GM18505 (cell line): ENCODE results near the gene KLHL41.
"Not testable (repeated sequence)": the region's sequence is repeated elsewhere in the genome, so short reads cannot be mapped to it uniquely, and the experiment has no call there.

Experiments
- ATAC-seq: cut with Tn5 transposase; IDR thresholded peaks from one replicate; pipeline ENCODE4 v1.9.1; 2021; ENCODE audit not compliant: unreplicated experiment
- POLR2A ChIP-seq: IDR thresholded peaks from 4 replicates; pipeline ENCODE4 v1.6.1; 2011; ENCODE audit warnings: borderline replicate concordance; ENCODE audit not compliant: insufficient read depth, insufficient read length; ENCODE audit errors: extremely low read depth

The KLHL41 gene

DNA sequence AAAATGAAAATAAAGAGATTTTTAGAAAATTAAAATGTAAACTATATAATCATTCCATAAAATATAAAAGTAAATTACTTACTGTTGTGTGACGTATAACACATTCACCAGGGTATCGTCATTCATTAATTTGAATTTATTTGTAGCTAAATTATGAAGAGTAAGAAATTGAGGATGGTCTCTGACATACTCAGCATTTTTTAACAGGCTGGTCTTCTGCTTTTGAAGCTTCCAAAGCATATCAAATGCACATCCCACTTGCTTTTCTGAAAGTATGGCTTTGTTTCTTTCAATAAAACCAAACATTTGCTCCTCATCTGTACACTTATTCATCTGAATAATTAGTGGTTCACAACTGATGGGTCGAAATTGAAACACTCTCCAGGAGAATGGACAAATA is 62.1 kb downstream of the KLHL41 start:
- no peak for ATAC-seq
- TF ChIP-seq POLR2A, result no peak

DNA sequence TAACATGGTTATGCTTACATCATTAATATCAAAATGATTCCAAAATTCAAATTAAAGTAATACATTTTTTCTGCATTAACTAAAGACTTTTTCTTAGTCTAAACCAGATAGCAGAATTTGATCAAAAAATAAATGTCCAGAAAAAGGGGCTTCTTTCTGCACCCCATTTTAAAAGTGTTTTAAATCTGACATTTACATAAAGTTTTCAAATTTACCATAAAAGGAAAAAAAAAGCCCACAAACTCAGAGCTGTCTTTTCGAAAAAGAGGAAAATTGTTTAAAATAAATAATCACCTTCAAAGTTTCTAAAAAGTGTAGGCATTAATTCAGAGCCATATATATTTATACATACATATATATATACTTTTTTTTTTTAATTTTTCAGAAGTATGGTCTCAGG is 62.7 kb downstream of the KLHL41 start:
- TF ChIP-seq POLR2A, result no peak
- ATAC-seq, result no peak

DNA sequence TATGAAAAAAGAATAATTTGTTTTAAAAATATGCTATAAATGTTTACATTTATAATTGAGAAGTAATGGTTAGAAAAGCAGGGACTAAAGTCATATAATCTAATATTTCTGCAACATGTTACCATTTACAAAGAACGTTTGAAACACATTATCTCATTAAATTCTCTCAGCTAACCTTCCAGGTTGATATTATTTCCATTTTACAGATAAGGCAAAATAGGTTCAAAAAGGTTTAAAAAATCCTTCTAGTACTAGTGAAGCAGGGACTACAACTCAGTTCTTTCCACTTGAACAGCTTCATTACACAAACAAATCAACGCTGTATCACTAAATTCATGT is 63.3 kb downstream of the KLHL41 start:
- ATAC-seq, result no peak
- no peak for TF ChIP-seq POLR2A

DNA sequence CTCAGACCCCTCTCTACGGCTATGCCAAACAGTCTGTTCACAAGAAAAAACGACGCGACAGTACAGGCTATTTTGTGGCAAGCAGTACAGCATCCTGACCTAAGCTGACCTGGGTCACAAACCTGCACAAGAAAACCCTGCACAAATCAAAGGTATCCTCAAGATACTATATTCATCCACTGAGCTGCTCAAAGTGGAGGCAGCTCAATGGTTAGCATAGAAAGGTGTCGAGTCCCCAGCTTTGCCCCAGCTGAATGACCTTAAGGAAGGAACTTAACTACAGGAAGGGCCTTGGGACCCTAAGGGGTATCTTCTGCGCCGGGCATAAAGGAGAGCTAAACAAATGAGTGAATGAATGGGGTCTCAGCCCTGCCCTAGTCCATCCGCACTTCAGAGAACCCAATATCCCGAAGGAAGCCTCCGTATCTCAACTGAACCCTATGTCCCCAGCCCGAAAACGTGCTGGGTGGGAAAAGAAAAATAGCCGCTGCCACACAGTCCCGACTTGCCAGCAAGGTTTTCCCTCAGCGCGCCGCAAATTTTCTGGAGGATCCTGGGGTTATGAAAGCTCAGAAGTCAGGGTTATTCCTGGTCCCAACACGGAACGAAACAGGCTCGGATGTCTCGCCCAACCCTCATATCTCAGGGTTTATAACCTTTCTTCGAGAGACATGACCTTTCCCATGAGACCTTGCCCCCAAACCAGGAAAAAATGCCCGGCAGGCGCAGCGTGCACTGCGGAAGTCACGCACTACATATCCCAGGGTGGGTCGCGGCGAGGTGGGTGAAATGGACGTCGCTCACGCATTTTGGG is 63.9 kb downstream of the KLHL41 start, which contains the start of gene FASTKD1:
Gene FASTKD1, minus strand, starts transcription at position 706 of the 814 bp plus-strand sequence. CDS start 1,836 bp downstream, outside the sequence.
- peak; percentile 79 for TF ChIP-seq POLR2A
- ATAC-seq, result peak; percentile 94

DNA sequence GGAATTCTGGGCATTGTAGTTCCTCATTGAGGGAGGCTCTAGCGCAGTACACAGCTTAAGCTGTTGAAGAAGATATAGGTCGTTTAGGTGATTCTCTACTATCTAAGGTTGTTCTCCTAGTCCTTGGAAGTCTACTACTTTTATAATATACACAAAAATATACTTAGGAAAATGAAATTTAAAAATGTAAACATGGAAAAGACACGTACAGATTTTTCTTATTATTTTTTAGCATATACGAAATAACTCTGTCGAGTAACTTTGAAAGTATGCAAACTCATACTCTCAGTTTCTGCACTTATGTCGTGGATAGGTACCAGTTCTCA is 64.4 kb downstream of the KLHL41 start:
- ATAC-seq, result no peak
- TF ChIP-seq POLR2A, result no peak

DNA sequence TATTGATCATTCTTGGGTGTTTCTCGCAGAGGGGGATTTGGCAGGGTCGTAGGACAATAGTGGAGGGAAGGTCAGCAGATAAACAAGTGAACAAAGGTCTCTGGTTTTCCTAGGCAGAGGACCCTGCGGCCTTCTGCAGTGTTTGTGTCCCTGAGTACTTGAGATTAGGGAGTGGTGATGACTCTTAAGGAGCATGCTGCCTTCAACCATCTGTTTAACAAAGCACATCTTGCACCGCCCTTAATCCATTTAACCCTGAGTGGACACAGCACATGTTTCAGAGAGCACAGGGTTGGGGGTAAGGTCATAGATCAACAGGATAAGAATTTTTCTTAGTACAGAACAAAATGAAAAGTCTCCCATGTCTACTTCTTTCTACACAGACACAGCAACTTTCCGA is 65.0 kb downstream of the KLHL41 start:
- ATAC-seq, result not testable (repeated sequence)

DNA sequence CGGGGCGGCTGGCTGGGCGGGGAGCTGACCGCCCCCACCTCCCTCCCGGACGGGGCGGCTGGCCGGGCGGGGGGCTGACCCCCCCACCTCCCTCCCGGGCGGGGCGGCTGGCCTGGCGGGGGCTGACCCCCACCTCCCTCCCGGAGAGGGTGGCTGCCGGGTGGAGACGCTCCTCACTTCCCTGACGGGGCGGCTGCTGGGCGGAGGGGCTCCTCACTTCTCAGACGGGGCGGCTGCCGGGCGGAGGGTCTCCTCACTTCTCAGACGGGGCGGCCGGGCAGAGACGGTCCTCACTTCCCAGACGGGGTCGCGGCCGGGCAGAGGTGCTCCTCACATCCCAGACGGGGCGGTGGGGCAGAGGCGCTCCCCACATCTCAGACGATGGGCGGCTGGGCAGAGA is 65.8 kb downstream of the KLHL41 start:
- not testable (repeated sequence) for ATAC-seq
